GM21447 (cell line): ENCODE results near the gene VRTN.

Experiments
- ATAC-seq: cut with Tn5 transposase; IDR thresholded peaks from one replicate; pipeline ENCODE4 v1.9.1; 2021; ENCODE audit not compliant: unreplicated experiment

VRTN gene

GRCh38 chr14:74392616-74393570 lies 44.6 kb downstream of the VRTN start:
- ATAC-seq, result no peak

- ATAC-seq, result no peak
Measured at GRCh38 chr14:74394549-74394948, 46.3 kb downstream of the VRTN start.

- no peak for ATAC-seq
Measured at GRCh38 chr14:74395094-74395493, 46.8 kb downstream of the VRTN start.

GRCh38 chr14:74400031-74400685 lies 51.9 kb downstream of the VRTN start:
- no peak for ATAC-seq

GRCh38 chr14:74400919-74401503 lies 52.7 kb downstream of the VRTN start:
- ATAC-seq, result peak; percentile 15

- ATAC-seq, result peak; percentile 89
Measured at GRCh38 chr14:74401504-74402241, 53.4 kb downstream of the VRTN start.

GRCh38 chr14:74402401-74403251 lies 54.4 kb downstream of the VRTN start:
- no peak for ATAC-seq

- ATAC-seq, result no peak
Measured at GRCh38 chr14:74403619-74404417, 55.5 kb downstream of the VRTN start.

- no peak for ATAC-seq
Measured at GRCh38 chr14:74404435-74404834, 56.2 kb downstream of the VRTN start.

GRCh38 chr14:74405663-74406062 lies 57.4 kb downstream of the VRTN start:
- ATAC-seq, result no peak

GRCh38 chr14:74407021-74407800 lies 58.9 kb downstream of the VRTN start:
- ATAC-seq, result no peak

GRCh38 chr14:74407801-74408154 lies 59.5 kb downstream of the VRTN start:
- no peak for ATAC-seq

- no peak for ATAC-seq
Measured at GRCh38 chr14:74408870-74409269, 60.6 kb downstream of the VRTN start.

- ATAC-seq, result no peak
Measured at GRCh38 chr14:74409441-74409840, 61.2 kb downstream of the VRTN start.
